Activated naive CD4-positive, alpha-beta T cell treated with anti-CD3 and anti-CD28 coated beads for 36 hours (primary cell): Measurements from ENCODE around the gene ASTN2. TPM values are rescaled to one million over a fixed set of nuclear protein-coding genes. Genes with fewer than 3 reads are reported as not detected.
"Not testable (repeated sequence)": the region's sequence is repeated elsewhere in the genome, so short reads cannot be mapped to it uniquely, and the experiment has no call there.

Experiments used
- CTCF ChIA-PET: fragments of 350-600 bp; sonication (Branson Sonifier 250); formaldehyde crosslinking; loops from one replicate; lab custom pipeline; 2021; ENCODE audit warnings: antibody characterized with exemption; lab: Charles Lee
- DNase-seq: peaks from one replicate; pipeline ENCODE4 v3.0.0-alpha.2; 2020
- H3K27ac Mint-ChIP-seq: one replicate; pipeline ENCODE4 v1.8.0; 2021; ENCODE audit warnings: mild to moderate bottlenecking, mixed read lengths
- H3K27me3 Mint-ChIP-seq: one replicate; pipeline ENCODE4 v1.8.0; 2021; ENCODE audit warnings: low read depth, mixed read lengths
- H3K36me3 Mint-ChIP-seq: one replicate; pipeline ENCODE4 v1.8.0; 2021; ENCODE audit warnings: low read depth, mixed read lengths
- H3K4me1 Mint-ChIP-seq: one replicate; pipeline ENCODE4 v1.8.0; 2021; ENCODE audit warnings: low read depth, mixed read lengths
- H3K4me3 Mint-ChIP-seq: one replicate; pipeline ENCODE4 v1.8.0; 2021; ENCODE audit warnings: mild to moderate bottlenecking, moderate library complexity, mixed read lengths
- H3K9me3 Mint-ChIP-seq: one replicate; pipeline ENCODE4 v1.8.0; 2021; ENCODE audit warnings: mixed read lengths
- intact Hi-C: fragments of 100-400 bp; cut with micrococcal nuclease; formaldehyde crosslinking; loops from one replicate; pipeline ENCODE4 v1.15.1; 2023
- total RNA-seq, 2 experiments: library from RNA; stranded (reverse); gene quantifications; one replicate each; pipeline ENCODE4 v1.2.3, GENCODE V29; 2021

Gene ASTN2
- total RNA-seq, 2 experiments from 2014 or later, result 6.0 to 6.6 TPM

- Mint-ChIP-seq H3K9me3 (peaks cover 25% of the 10 kb centered on the region), H3K27me3 (no peaks in the 10 kb centered on the region), H3K4me1 (no peaks in the 10 kb centered on the region), H3K27ac (no peak overlapping the region), H3K36me3 (peaks cover 8% of the 10 kb centered on the region), H3K4me3 (no peak overlapping the region)
- DNase-seq, result no peak
- CTCF ChIA-PET, result no interaction called here
- intact Hi-C loops, result no loop called here
Observed at GRCh38 chr9:116456490-116457088, 958.3 kb downstream of the ASTN2 start.

DNA sequence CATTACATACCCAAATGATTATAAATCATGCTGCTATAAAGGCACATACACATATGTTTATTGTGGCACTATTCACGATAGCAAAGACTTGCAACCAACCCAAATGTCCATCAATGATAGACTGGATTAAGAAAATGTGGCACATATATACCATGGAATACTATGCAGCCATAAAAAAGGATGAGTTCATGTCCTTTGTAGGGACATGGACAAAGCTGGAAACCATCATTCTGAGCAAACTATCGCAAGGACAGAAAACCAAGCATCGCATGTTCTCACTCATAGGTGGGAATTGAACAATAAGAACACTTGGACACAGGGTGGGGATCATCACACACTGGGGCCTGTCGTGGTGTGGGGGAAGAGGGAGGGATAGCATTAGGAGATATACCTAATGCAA lies 960.3 kb downstream of the ASTN2 start:
- H3K36me3 Mint-ChIP-seq, H3K27me3 Mint-ChIP-seq, CTCF ChIA-PET, H3K4me3 Mint-ChIP-seq, DNase-seq, H3K27ac Mint-ChIP-seq, intact Hi-C loops, H3K4me1 Mint-ChIP-seq: not testable (repeated sequence)
- peaks cover 24% of the 10 kb centered on the region for H3K9me3 Mint-ChIP-seq

DNA sequence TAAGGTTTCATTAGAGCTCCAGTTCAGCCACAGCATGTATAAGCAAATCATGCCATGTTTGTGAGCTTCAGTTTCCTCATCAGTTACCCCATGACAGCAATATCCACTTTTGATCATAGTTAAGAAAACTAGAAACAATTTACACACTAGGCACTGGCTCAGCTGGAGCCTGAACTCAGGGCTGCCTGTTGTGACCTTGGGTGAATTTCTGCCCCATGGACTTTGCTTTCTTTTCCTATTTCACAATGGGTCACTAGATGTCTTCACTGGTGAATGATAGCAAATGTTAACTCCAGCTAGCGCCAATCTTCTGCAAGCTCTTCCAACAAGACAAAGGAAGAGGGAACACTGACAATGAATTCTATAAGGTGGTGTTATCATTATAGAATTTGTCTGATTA lies 961.1 kb downstream of the ASTN2 start:
- no peaks in the 10 kb centered on the region for H3K4me1 Mint-ChIP-seq
- CTCF ChIA-PET, result no interaction called here
- no peaks in the 10 kb centered on the region for H3K27me3 Mint-ChIP-seq
- DNase-seq, result no peak
- H3K36me3 Mint-ChIP-seq, result peaks cover 8% of the 10 kb centered on the region
- no peak overlapping the region for H3K4me3 Mint-ChIP-seq
- intact Hi-C loops, result no loop called here
- peaks cover 24% of the 10 kb centered on the region for H3K9me3 Mint-ChIP-seq
- H3K27ac Mint-ChIP-seq, result no peak overlapping the region

DNA sequence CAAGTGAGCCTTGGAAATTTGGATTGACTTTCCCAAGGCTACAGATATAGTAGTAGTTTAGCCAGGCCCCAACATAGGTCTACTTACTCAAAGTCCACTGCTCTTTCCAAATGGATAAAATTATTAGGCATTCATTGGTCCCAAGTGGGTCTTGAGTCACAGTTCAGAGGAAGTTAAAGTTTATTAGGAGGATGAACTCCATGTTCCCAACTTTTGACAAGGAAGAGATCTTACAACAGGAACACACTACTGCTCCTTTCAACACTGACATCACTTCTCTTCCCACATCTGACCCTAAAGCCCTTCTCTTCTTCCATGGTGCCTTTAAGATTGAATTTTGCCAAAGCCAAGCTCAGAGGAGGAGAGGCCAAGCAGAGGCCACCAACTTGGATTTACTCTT lies 962.2 kb downstream of the ASTN2 start:
- H3K9me3 Mint-ChIP-seq, result peaks cover 20% of the 10 kb centered on the region

GRCh38 chr9:116452227-116452626 lies 962.6 kb downstream of the ASTN2 start:
- DNase-seq, result no peak
- H3K27me3 Mint-ChIP-seq, result no peaks in the 10 kb centered on the region
- H3K9me3 Mint-ChIP-seq, result peaks cover 17% of the 10 kb centered on the region
- no peak overlapping the region for H3K4me3 Mint-ChIP-seq
- CTCF ChIA-PET, result no interaction called here
- no peaks in the 10 kb centered on the region for H3K4me1 Mint-ChIP-seq
- intact Hi-C loops, result no loop called here
- H3K36me3 Mint-ChIP-seq, result peaks cover 3% of the 10 kb centered on the region
- no peak overlapping the region for H3K27ac Mint-ChIP-seq

More for the DNA sequence above, 962.2 kb downstream of the ASTN2 start:
- peaks cover 5% of the 10 kb centered on the region for H3K36me3 Mint-ChIP-seq
- CTCF ChIA-PET, result no interaction called here
- H3K4me1 Mint-ChIP-seq, result no peaks in the 10 kb centered on the region
- DNase-seq, result no peak
- H3K27me3 Mint-ChIP-seq, result no peaks in the 10 kb centered on the region
- intact Hi-C loops, result no loop called here
- no peak overlapping the region for H3K4me3 Mint-ChIP-seq
- H3K27ac Mint-ChIP-seq, result no peak overlapping the region

DNA sequence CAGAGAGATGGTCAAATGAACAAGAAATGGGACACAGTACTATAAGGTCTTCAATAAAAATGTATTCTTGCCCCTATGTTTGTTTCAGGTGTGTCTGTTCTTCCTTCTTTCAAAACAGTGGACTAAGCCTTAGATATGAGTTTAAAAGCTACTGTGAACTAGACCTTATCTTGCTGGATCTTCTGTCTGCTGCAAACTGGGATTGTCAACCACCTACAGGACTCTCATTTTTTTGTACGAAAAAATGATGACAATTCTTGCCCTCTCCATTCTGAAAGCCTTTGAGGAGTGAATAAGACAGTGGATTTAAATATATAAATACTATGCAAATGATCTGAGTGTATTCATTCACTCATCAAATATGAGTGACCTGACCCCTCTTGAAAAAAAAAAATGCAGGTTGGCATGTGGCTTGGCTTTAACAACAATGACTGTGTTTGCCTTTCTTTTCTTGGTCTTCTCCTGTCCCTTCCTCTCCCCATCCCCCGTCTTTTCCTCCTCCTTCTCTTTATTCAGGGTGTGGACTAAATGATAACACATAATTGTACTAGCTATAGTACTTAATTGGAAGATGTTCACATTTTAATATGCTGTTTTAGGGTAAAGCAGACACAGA lies 963.2 kb downstream of the ASTN2 start:
- Mint-ChIP-seq H3K27me3 (no peaks in the 10 kb centered on the region), H3K36me3 (peaks cover 3% of the 10 kb centered on the region), H3K27ac (no peak overlapping the region), H3K9me3 (peaks cover 10% of the 10 kb centered on the region), H3K4me1 (no peaks in the 10 kb centered on the region), H3K4me3 (no peak overlapping the region)
- intact Hi-C loops, result no loop called here
- CTCF ChIA-PET, result no interaction called here
- DNase-seq, result no peak

- no peak overlapping the region for H3K4me3 Mint-ChIP-seq
Observed at GRCh38 chr9:116450378-116451139, 964.3 kb downstream of the ASTN2 start.

GRCh38 chr9:116449949-116450348 lies 964.9 kb downstream of the ASTN2 start:
- Mint-ChIP-seq H3K9me3 (peaks cover 2% of the 10 kb centered on the region), H3K27me3 (no peaks in the 10 kb centered on the region), H3K4me3 (no peak overlapping the region), H3K36me3 (peaks cover 7% of the 10 kb centered on the region), H3K4me1 (no peaks in the 10 kb centered on the region), H3K27ac (no peak overlapping the region)
- CTCF ChIA-PET, result no interaction called here
- intact Hi-C loops, result no loop called here
- DNase-seq, result no peak

More at GRCh38 chr9:116450378-116451139, 964.3 kb downstream of the ASTN2 start:
- DNase-seq, result no peak
- Mint-ChIP-seq H3K4me1 (no peaks in the 10 kb centered on the region), H3K27me3 (no peaks in the 10 kb centered on the region), H3K27ac (no peak overlapping the region), H3K36me3 (peaks cover 7% of the 10 kb centered on the region), H3K9me3 (peaks cover 2% of the 10 kb centered on the region)
- intact Hi-C loops, result no loop called here
- CTCF ChIA-PET, result interaction anchor here (0.5 kb wide), 1 partner anchor 926 kb away, joined by 3 read pairs; no protein-coding TSS in a partner anchor

- H3K9me3 Mint-ChIP-seq, result no peaks in the 10 kb centered on the region
- intact Hi-C loops, result no loop called here
- CTCF ChIA-PET, result no interaction called here
- no peak overlapping the region for H3K4me3 Mint-ChIP-seq
- no peak for DNase-seq
- H3K4me1 Mint-ChIP-seq, result no peaks in the 10 kb centered on the region
- no peak overlapping the region for H3K27ac Mint-ChIP-seq
- no peaks in the 10 kb centered on the region for H3K27me3 Mint-ChIP-seq
- peaks cover 7% of the 10 kb centered on the region for H3K36me3 Mint-ChIP-seq
Observed at GRCh38 chr9:116448431-116448830, 966.4 kb downstream of the ASTN2 start.

GRCh38 chr9:116447934-116448333 lies 966.9 kb downstream of the ASTN2 start:
- H3K4me1 Mint-ChIP-seq, result no peaks in the 10 kb centered on the region
- no peak overlapping the region for H3K27ac Mint-ChIP-seq
- H3K27me3 Mint-ChIP-seq, result no peaks in the 10 kb centered on the region
- no peak overlapping the region for H3K4me3 Mint-ChIP-seq
- peaks cover 7% of the 10 kb centered on the region for H3K36me3 Mint-ChIP-seq
- DNase-seq, result no peak
- no peaks in the 10 kb centered on the region for H3K9me3 Mint-ChIP-seq
- intact Hi-C loops, result no loop called here
- CTCF ChIA-PET, result no interaction called here

GRCh38 chr9:116442528-116442927 lies 972.3 kb downstream of the ASTN2 start:
- Mint-ChIP-seq H3K9me3 (peaks cover 3% of the 10 kb centered on the region), H3K4me3 (no peak overlapping the region), H3K4me1 (no peaks in the 10 kb centered on the region), H3K27me3 (no peaks in the 10 kb centered on the region), H3K36me3 (peaks cover 37% of the 10 kb centered on the region), H3K27ac (no peak overlapping the region)
- no peak for DNase-seq
- CTCF ChIA-PET, result no interaction called here
- intact Hi-C loops, result no loop called here

DNA sequence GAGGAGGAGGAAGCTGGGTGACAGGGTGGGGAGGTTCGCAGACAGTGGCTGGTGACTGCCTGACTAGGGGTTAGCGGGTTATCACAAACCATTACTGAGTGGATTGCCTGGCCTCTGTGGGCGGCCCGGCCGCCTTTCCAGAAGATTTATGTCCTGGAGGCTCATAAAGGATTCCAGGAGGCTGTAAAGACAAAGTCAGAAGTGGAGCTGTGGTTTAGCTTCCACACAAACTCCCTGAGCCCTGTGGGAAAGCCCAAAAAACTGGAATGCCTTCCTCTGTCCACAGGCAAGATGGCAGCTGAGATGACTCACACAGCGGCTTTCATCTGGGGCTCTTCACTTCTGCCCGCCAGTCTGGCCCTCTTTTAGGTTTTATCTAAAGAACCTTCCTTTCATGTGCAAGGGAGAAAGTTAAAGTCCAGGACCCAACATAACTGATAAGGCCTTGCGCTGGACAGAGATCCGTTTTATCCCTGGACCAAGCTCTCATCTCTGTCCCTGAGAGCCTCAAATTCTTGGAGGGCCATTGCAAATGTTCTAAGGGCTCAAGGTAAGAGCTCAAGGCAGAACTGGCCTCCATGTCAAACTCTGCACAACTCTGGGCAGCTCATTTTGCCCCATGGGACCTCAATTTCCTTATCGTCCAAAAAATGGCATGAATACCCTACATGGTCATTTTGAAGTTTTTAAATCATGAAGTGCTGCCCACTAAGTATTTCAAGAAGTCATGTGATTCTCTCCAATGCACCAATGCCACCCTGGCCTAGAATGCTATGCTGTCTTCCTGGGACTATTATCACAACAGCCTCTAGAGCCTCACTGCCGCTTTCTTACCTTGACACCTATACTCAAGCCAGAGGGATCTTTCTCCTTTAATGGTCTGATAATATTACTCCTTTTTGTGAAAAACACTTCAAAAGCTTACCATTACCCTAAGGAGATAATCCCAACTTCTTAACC lies 977.2 kb downstream of the ASTN2 start:
- H3K9me3 Mint-ChIP-seq, result peaks cover 3% of the 10 kb centered on the region
- H3K36me3 Mint-ChIP-seq, result peaks cover 39% of the 10 kb centered on the region
- no peaks in the 10 kb centered on the region for H3K27me3 Mint-ChIP-seq
- intact Hi-C loops, result no loop called here
- H3K27ac Mint-ChIP-seq, result no peak overlapping the region
- no peak overlapping the region for H3K4me3 Mint-ChIP-seq
- no peak for DNase-seq
- CTCF ChIA-PET, result no interaction called here
- H3K4me1 Mint-ChIP-seq, result no peaks in the 10 kb centered on the region
